ENCODE measurements around the gene EWSR1. TPM values are rescaled to one million over a fixed set of nuclear protein-coding genes. Genes with fewer than 3 reads are reported as not detected.

EWSR1 gene
- total RNA-seq, 1 experiment from 2014 or later: 462 TPM

DNA sequence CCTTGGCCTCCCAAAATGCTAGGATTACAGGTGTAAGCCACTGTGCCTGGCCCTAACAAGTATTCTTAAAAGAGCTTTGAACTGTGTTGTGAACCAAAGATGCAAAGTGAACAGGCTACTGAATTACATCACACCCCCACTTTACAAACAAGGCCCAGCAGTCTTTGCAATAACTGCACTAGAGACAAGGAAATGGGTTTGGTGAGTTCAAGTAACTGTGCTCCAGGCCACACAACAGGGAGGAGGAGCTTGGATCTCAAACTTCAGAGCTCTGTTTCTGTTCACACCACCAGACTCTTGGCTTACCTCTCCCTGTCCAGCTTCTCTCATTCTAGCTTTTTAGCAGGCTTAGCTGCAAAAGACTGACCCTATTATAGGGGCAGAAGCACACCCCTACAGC, 77.9 kb downstream of the EWSR1 start:
- Histone ChIP-seq H2AFZ (ENCODE audit: low read length) (no peak overlapping the region), H2BK12ac (ENCODE audit: insufficient read length, low read depth, low read length) (no peak overlapping the region), H4K5ac (ENCODE audit: insufficient read length, low read depth, low read length) (no peak overlapping the region), H3K4me1 (ENCODE audit: insufficient read depth, low read length) (no peaks in the 10 kb centered on the region), H2BK120ac (ENCODE audit: low read depth, low read length, poor library complexity, severe bottlenecking) (no peak overlapping the region), H4K91ac (ENCODE audit: insufficient read length, low read depth, low read length) (no peak overlapping the region), H3K9ac (ENCODE audit: extremely low read depth, insufficient read length, low read length) (no peak overlapping the region), H2AK5ac (ENCODE audit: insufficient read length, low read length) (no peak overlapping the region), H3K18ac (ENCODE audit: insufficient read length, low read depth, low read length) (no peak overlapping the region), H3K79me2 (ENCODE audit: insufficient read depth, low read length) (no peaks in the 10 kb centered on the region), H3K4ac (ENCODE audit: low read depth, low read length) (no peak overlapping the region), H3T11ph (ENCODE audit: low read length) (no peak overlapping the region), H3K23ac (ENCODE audit: insufficient read length, low read depth, low read length) (no peak overlapping the region), H3K27ac (ENCODE audit: insufficient read length, low read depth, low read length) (no peak overlapping the region), H4K8ac (replicated peaks; ENCODE audit: insufficient read length, low read depth, low read length) (no peak overlapping the region), H3K9me3 (ENCODE audit: control insufficient read depth, low read depth, low read length) (no peaks in the 10 kb centered on the region), H3K79me1 (ENCODE audit: insufficient read depth, low read depth, low read length, poor library complexity, severe bottlenecking) (no peaks in the 10 kb centered on the region), H2BK5ac (ENCODE audit: insufficient read length, low read length) (no peak overlapping the region), H3K27me3 (ENCODE audit: insufficient read depth, low read length) (no peaks in the 10 kb centered on the region), H3K4me2 (ENCODE audit: insufficient read depth, insufficient read length, low read length) (no peak overlapping the region), H3K56ac (ENCODE audit: insufficient read length, low read depth, low read length) (no peak overlapping the region), H3K14ac (ENCODE audit: insufficient read depth, low read length) (no peak overlapping the region), H4K20me1 (ENCODE audit: control insufficient read depth, insufficient read depth, insufficient read length) (no peaks in the 10 kb centered on the region), H3K23me2 (ENCODE audit: insufficient read length, low read depth, low read length, poor library complexity, severe bottlenecking) (no peaks in the 10 kb centered on the region), H2BK20ac (ENCODE audit: low read depth, low read length, poor library complexity, severe bottlenecking) (no peak overlapping the region), H2BK15ac (ENCODE audit: low read depth, low read length) (no peak overlapping the region)
- H3K4me3 Mint-ChIP-seq: no peak overlapping the region
- H3K27me3 Mint-ChIP-seq (ENCODE audit: low read depth): no peaks in the 10 kb centered on the region
- TF ChIP-seq, protein P1, sequence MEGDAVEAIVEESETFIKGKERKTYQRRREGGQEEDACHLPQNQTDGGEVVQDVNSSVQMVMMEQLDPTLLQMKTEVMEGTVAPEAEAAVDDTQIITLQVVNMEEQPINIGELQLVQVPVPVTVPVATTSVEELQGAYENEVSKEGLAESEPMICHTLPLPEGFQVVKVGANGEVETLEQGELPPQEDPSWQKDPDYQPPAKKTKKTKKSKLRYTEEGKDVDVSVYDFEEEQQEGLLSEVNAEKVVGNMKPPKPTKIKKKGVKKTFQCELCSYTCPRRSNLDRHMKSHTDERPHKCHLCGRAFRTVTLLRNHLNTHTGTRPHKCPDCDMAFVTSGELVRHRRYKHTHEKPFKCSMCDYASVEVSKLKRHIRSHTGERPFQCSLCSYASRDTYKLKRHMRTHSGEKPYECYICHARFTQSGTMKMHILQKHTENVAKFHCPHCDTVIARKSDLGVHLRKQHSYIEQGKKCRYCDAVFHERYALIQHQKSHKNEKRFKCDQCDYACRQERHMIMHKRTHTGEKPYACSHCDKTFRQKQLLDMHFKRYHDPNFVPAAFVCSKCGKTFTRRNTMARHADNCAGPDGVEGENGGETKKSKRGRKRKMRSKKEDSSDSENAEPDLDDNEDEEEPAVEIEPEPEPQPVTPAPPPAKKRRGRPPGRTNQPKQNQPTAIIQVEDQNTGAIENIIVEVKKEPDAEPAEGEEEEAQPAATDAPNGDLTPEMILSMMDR (conservative IDR thresholded peaks at IDR 0.05): no peak
- H3K9me3 Mint-ChIP-seq: no peaks in the 10 kb centered on the region
- H3K4me1 Mint-ChIP-seq: no peaks in the 10 kb centered on the region
- no peak for DNase-seq
- H3K27ac Mint-ChIP-seq: no peak overlapping the region
- peaks cover 21 to 91% (median 46%) of the 10 kb centered on the region in 3 experiments; a peak in 6 of 7 replicates for H3K36me3 Mint-ChIP-seq (ENCODE audit: insufficient read depth in 1 of 3, low read depth in 3 of 3)
